Subcutaneous adipose tissue (tissue), 4 donors: ENCODE measurements around the gene EXOC5. TPM values are rescaled to one million over a fixed set of nuclear protein-coding genes. Genes with fewer than 3 reads are reported as not detected.

Experiments
- total RNA-seq, 4 donors: library from RNA; depleted of rRNA; stranded (reverse); fragments of >200 nt; gene quantifications; one replicate each; pipeline ENCODE4 v1.1.0, GENCODE V29; 2016
- TF ChIP-seq, protein P1 (sequence below): fragments of 450-650 bp; IDR thresholded peaks from one replicate; pipeline ENCODE4 v1.5.1; 2016; ENCODE audit warnings: low read depth, mild to moderate bottlenecking, control low read depth, antibody characterized with exemption, moderate library complexity

The EXOC5 gene
- total RNA-seq, 4 donors from 2014 or later = 55.8 to 79.9 (median 58.6) TPM

DNA sequence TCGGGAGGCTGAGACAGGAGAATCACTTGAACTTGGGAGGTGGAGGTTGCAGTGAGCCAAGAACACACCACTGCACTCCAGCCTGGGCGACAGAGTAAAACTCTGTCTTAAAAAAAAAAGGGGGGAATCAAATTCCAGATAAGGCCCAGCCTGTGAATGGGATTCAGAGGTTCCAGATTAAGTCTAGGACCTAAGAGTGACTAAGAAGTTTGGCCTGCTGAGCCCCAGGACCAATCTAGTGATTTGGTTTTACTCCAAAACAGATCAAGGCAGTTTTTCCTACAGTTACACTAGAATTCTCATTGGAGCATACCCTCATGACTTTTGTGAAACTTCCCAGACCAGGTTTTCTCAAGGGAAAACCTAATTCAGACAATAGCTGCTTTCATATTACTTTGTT is 22.8 kb downstream of the EXOC5 start:
- TF ChIP-seq, protein P1, sequence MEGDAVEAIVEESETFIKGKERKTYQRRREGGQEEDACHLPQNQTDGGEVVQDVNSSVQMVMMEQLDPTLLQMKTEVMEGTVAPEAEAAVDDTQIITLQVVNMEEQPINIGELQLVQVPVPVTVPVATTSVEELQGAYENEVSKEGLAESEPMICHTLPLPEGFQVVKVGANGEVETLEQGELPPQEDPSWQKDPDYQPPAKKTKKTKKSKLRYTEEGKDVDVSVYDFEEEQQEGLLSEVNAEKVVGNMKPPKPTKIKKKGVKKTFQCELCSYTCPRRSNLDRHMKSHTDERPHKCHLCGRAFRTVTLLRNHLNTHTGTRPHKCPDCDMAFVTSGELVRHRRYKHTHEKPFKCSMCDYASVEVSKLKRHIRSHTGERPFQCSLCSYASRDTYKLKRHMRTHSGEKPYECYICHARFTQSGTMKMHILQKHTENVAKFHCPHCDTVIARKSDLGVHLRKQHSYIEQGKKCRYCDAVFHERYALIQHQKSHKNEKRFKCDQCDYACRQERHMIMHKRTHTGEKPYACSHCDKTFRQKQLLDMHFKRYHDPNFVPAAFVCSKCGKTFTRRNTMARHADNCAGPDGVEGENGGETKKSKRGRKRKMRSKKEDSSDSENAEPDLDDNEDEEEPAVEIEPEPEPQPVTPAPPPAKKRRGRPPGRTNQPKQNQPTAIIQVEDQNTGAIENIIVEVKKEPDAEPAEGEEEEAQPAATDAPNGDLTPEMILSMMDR = no peak

GRCh38 chr14:57244106-57244505 is 24.6 kb downstream of the EXOC5 start:
- TF ChIP-seq, protein P1 = no peak

- TF ChIP-seq, protein P1 = no peak
Measured at GRCh38 chr14:57243320-57243719, 25.4 kb downstream of the EXOC5 start.

- TF ChIP-seq, protein P1 = no peak
Measured at GRCh38 chr14:57232006-57232405, 36.7 kb downstream of the EXOC5 start.

DNA sequence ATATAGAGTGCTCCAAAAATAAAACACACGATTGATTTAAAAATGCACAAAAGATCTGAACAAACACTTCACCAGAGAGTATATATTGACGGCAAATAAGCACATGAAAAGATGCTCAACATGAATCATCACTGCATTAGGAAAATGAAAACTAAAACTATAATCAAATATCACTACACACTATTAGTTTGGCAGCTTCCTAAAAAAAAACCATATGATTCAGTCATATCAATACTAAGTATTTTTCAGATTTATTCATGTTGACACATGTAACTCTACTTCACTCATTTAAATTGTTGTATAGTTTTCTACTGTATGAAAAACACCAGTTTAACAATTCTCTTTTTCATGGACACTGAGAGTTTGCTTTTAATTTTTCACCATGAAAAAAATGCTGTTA is 41.6 kb downstream of the EXOC5 start:
- TF ChIP-seq, protein P1 = no peak

- TF ChIP-seq, protein P1 = no peak
Measured at GRCh38 chr14:57221931-57222330, 46.8 kb downstream of the EXOC5 start.

GRCh38 chr14:57212919-57213318 is 55.8 kb downstream of the EXOC5 start:
- TF ChIP-seq, protein P1 = no peak
